ENCODE data around the gene DNER.

GRCh38 chr2:229437467-229437866 lies 276.9 kb downstream of the DNER start:
- TF ChIP-seq POLR2A (IDR thresholded peaks at IDR 0.05) (no peak), CTCF (IDR thresholded peaks at IDR 0.05) (no peak)
